ENCODE measurements around the gene DVL1.

DNA sequence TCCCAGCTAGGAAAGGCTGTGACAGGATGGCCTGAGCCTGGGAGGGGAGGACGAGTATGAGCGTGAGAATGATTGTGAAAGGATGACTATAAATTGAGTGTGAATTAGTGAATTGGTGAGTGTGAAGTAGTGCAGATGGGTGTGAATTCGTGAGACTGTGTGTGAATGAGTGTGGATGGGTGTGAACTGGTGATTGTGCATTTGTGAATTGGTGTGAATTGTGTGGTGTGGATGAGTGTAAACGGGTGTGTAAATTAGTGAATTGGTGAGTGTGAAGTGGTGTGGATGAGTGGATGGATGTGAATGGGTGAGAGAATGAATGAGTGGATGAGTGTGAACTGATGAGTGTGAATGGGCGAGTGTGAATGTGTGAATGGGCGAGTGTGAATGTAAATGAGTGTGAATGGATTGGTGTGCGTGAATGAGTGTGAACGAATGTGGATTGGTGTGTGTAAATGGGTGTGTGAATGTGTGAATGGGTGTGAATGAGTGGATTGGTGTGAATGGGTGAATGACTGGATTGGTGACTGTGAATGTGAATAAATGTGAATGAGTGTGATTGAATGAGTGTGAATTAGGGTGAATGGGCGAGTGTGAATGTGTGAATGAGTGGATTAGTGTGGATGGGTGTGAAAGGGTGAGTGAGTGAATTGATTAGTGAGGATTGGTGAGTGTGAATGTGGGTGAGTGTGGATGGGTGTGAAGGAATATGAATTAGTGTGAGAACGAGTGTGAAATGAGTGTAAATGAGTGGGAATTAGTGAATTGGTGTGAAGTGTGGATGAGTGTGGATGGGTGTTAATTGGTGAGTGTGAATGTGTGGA, 16.9 kb upstream of the DVL1 start:
- no peak for TF ChIP-seq TAF1 (IDR thresholded peaks at IDR 0.05; ENCODE audit: borderline replicate concordance, insufficient read depth, low read length)
- no peak for TF ChIP-seq REST (IDR thresholded peaks at IDR 0.05; ENCODE audit: insufficient read depth in 1 of 2, low read depth in 2 of 2, low read length in 2 of 2)
- no peak for TF ChIP-seq POLR2AphosphoS5 (IDR thresholded peaks at IDR 0.05; ENCODE audit: low read depth, low read length)
